ENCODE data around the gene ZNF366.

- TF ChIP-seq EZH2phosphoT487 (IDR thresholded peaks at IDR 0.05; ENCODE audit: borderline replicate concordance, low read depth, low read length): no peak
- no peak for TF ChIP-seq CTCF (conservative IDR thresholded peaks at IDR 0.05; ENCODE audit: low read length)
Measured at GRCh38 chr5:72522607-72523006, 15.4 kb upstream of the ZNF366 start.
